D721Med (cell line): ENCODE data around the gene EGFR.

Source experiments
- DNase-seq: peaks from one replicate; pipeline ENCODE4 v3.0.0; 2011; ENCODE audit warnings: low spot score; ENCODE audit not compliant: insufficient read length
- FAIRE-seq: peaks from 2 replicates; lab custom pipeline; 2011; peaks lifted over from hg19 to GRCh38; lab: Jason Lieb, UNC
- CTCF ChIP-seq: IDR thresholded peaks from 2 replicates; pipeline ENCODE4 v1.5.1; 2012; ENCODE audit warnings: mild to moderate bottlenecking, control low read depth; ENCODE audit not compliant: insufficient read depth; ENCODE audit errors: missing control alignments

Gene EGFR

GRCh38 chr7:55110282-55110992, 91.6 kb downstream of the EGFR start:
- DNase-seq, result no peak
- no peak for FAIRE-seq
- TF ChIP-seq CTCF, result no peak

GRCh38 chr7:55110993-55111361, 92.2 kb downstream of the EGFR start:
- DNase-seq (no peak), FAIRE-seq (no peak)
- no peak for TF ChIP-seq CTCF

- no peak for TF ChIP-seq CTCF
- DNase-seq, result no peak
- no peak for FAIRE-seq
Observed at GRCh38 chr7:55112056-55112455, 93.2 kb downstream of the EGFR start.

GRCh38 chr7:55113760-55114540, 95.1 kb downstream of the EGFR start:
- TF ChIP-seq CTCF, result no peak
- DNase-seq, result no peak
- no peak for FAIRE-seq

GRCh38 chr7:55117286-55117685, 98.5 kb downstream of the EGFR start:
- no peak for DNase-seq
- FAIRE-seq, result no peak
- TF ChIP-seq CTCF, result no peak

GRCh38 chr7:55118426-55118825, 99.6 kb downstream of the EGFR start:
- no peak for TF ChIP-seq CTCF
- no peak for FAIRE-seq

GRCh38 chr7:55119571-55119970, 100.8 kb downstream of the EGFR start:
- FAIRE-seq (no peak), DNase-seq (no peak)
- TF ChIP-seq CTCF, result no peak

More at GRCh38 chr7:55118426-55118825, 99.6 kb downstream of the EGFR start:
- DNase-seq, result no peak
